ENCODE results near the gene MEF2B. TPM values are rescaled to one million over a fixed set of nuclear protein-coding genes. Genes with fewer than 3 reads are reported as not detected.
"Not testable (repeated sequence)": the region's sequence is repeated elsewhere in the genome, so short reads cannot be mapped to it uniquely, and the experiment has no call there.

MEF2B gene
- total RNA-seq, 2 experiments from 2014 or later = 2.2 to 3.6 TPM

GRCh38 chr19:19148504-19148903 is 21.6 kb downstream of the MEF2B start:
- not testable (repeated sequence) for H3K27me3 Mint-ChIP-seq (ENCODE audit: low read depth)

GRCh38 chr19:19147344-19147743 is 22.7 kb downstream of the MEF2B start:
- H3K27me3 Mint-ChIP-seq (ENCODE audit: low read depth) = no peaks in the 10 kb centered on the region
- H3K27ac Mint-ChIP-seq = no peak overlapping the region
- ATAC-seq = no peak
- H3K36me3 Mint-ChIP-seq (ENCODE audit: low read depth) = no peaks in the 10 kb centered on the region
- H3K9me3 Mint-ChIP-seq (ENCODE audit: insufficient read depth) = no peaks in the 10 kb centered on the region
- POLR2A ChIA-PET = no interaction called here
- no peak for DNase-seq
- H3K4me1 Mint-ChIP-seq (ENCODE audit: low read depth) = no peaks in the 10 kb centered on the region
- no peak overlapping the region for H3K4me3 Mint-ChIP-seq
- CTCF ChIA-PET = interaction anchor here (1.0 to 6.1 kb wide), 6 partner anchors 9 to 97 kb away, joined by 3 to 57 read pairs (median 4); no protein-coding TSS in a partner anchor

More at GRCh38 chr19:19148504-19148903, 21.6 kb downstream of the MEF2B start:
- ATAC-seq; H3K4me3 Mint-ChIP-seq; DNase-seq; H3K36me3 Mint-ChIP-seq (ENCODE audit: low read depth); H3K9me3 Mint-ChIP-seq (ENCODE audit: insufficient read depth); H3K27ac Mint-ChIP-seq; H3K4me1 Mint-ChIP-seq (ENCODE audit: low read depth); POLR2A ChIA-PET: not testable (repeated sequence)
- CTCF ChIA-PET = interaction anchor here (1.1 to 6.1 kb wide), 3 partner anchors 27 to 342 kb away, joined by 3 to 57 read pairs (median 6); no protein-coding TSS in a partner anchor

GRCh38 chr19:19146865-19147264 is 23.2 kb downstream of the MEF2B start:
- H3K4me1 Mint-ChIP-seq (ENCODE audit: low read depth) = no peaks in the 10 kb centered on the region
- H3K9me3 Mint-ChIP-seq (ENCODE audit: insufficient read depth) = no peaks in the 10 kb centered on the region
- ATAC-seq (no peak), DNase-seq (no peak)
- H3K4me3 Mint-ChIP-seq = no peak overlapping the region
- H3K27ac Mint-ChIP-seq = no peak overlapping the region
- ChIA-PET POLR2A (no interaction called here), CTCF (interaction anchor here (1.0 to 6.1 kb wide), 6 partner anchors 10 to 96 kb away, joined by 3 to 57 read pairs (median 4); no protein-coding TSS in a partner anchor)
- no peaks in the 10 kb centered on the region for H3K36me3 Mint-ChIP-seq (ENCODE audit: low read depth)
- no peaks in the 10 kb centered on the region for H3K27me3 Mint-ChIP-seq (ENCODE audit: low read depth)

GRCh38 chr19:19145684-19146608 is 24.1 kb downstream of the MEF2B start:
- H3K4me3 Mint-ChIP-seq = no peak overlapping the region
- DNase-seq (peak; percentile 90), ATAC-seq (peak; percentile 77)
- no peaks in the 10 kb centered on the region for H3K27me3 Mint-ChIP-seq (ENCODE audit: low read depth)
- no peaks in the 10 kb centered on the region for H3K4me1 Mint-ChIP-seq (ENCODE audit: low read depth)
- no peaks in the 10 kb centered on the region for H3K36me3 Mint-ChIP-seq (ENCODE audit: low read depth)
- CTCF ChIA-PET = interaction anchor here (0.6 to 6.1 kb wide), 10 partner anchors 9 to 343 kb away, joined by 3 to 57 read pairs (median 4); partner anchors contain the start of genes MEF2B and NR2C2AP
- POLR2A ChIA-PET = no interaction called here
- H3K9me3 Mint-ChIP-seq (ENCODE audit: insufficient read depth) = no peaks in the 10 kb centered on the region
- no peak overlapping the region for H3K27ac Mint-ChIP-seq

- Mint-ChIP-seq H3K9me3 (ENCODE audit: insufficient read depth) (no peaks in the 10 kb centered on the region), H3K4me1 (ENCODE audit: low read depth) (no peaks in the 10 kb centered on the region), H3K36me3 (ENCODE audit: low read depth) (no peaks in the 10 kb centered on the region), H3K4me3 (no peak overlapping the region), H3K27ac (no peak overlapping the region), H3K27me3 (ENCODE audit: low read depth) (no peaks in the 10 kb centered on the region)
- CTCF ChIA-PET = interaction anchor here (0.6 to 6.1 kb wide), 8 partner anchors 8 to 89 kb away, joined by 3 to 57 read pairs (median 4); partner anchors contain the start of genes MEF2B and NR2C2AP
- DNase-seq (no peak), ATAC-seq (no peak)
- POLR2A ChIA-PET = no interaction called here
Measured at GRCh38 chr19:19145281-19145680, 24.8 kb downstream of the MEF2B start.

GRCh38 chr19:19142347-19142746 is 27.7 kb downstream of the MEF2B start:
- CTCF ChIA-PET = interaction anchor here (1.8 kb wide), 1 partner anchor 32 kb away, joined by 5 read pairs; no protein-coding TSS in a partner anchor
- no peak overlapping the region for H3K4me3 Mint-ChIP-seq
- DNase-seq (no peak), ATAC-seq (no peak)
- peaks cover 23% of the 10 kb centered on the region for H3K4me1 Mint-ChIP-seq (ENCODE audit: low read depth)
- POLR2A ChIA-PET = no interaction called here
- no peaks in the 10 kb centered on the region for H3K36me3 Mint-ChIP-seq (ENCODE audit: low read depth)
- no peaks in the 10 kb centered on the region for H3K9me3 Mint-ChIP-seq (ENCODE audit: insufficient read depth)
- H3K27ac Mint-ChIP-seq = no peak overlapping the region
- H3K27me3 Mint-ChIP-seq (ENCODE audit: low read depth) = no peaks in the 10 kb centered on the region

GRCh38 chr19:19140476-19140875 is 29.6 kb downstream of the MEF2B start:
- Mint-ChIP-seq H3K4me1 (ENCODE audit: low read depth) (peaks cover 28% of the 10 kb centered on the region), H3K27ac (no peak overlapping the region), H3K27me3 (ENCODE audit: low read depth) (no peaks in the 10 kb centered on the region), H3K36me3 (ENCODE audit: low read depth) (no peaks in the 10 kb centered on the region), H3K9me3 (ENCODE audit: insufficient read depth) (no peaks in the 10 kb centered on the region), H3K4me3 (no peak overlapping the region)
- no peak for DNase-seq
- ChIA-PET POLR2A (no interaction called here), CTCF (interaction anchor here (0.9 to 1.8 kb wide), 5 partner anchors 34 to 89 kb away, joined by 3 to 5 read pairs (median 3); no protein-coding TSS in a partner anchor)
- no peak for ATAC-seq

- no peak overlapping the region for H3K4me3 Mint-ChIP-seq
- CTCF ChIA-PET = interaction anchor here (1.2 to 1.3 kb wide), 2 partner anchors 41 to 86 kb away, joined by 3 to 4 read pairs; no protein-coding TSS in a partner anchor
- H3K36me3 Mint-ChIP-seq (ENCODE audit: low read depth) = no peaks in the 10 kb centered on the region
- POLR2A ChIA-PET = no interaction called here
- no peak for ATAC-seq
- H3K27me3 Mint-ChIP-seq (ENCODE audit: low read depth) = no peaks in the 10 kb centered on the region
- DNase-seq = no peak
- no peaks in the 10 kb centered on the region for H3K9me3 Mint-ChIP-seq (ENCODE audit: insufficient read depth)
- H3K4me1 Mint-ChIP-seq (ENCODE audit: low read depth) = peaks cover 32% of the 10 kb centered on the region
- H3K27ac Mint-ChIP-seq = no peak overlapping the region
Measured at GRCh38 chr19:19139876-19140229, 30.2 kb downstream of the MEF2B start.

GRCh38 chr19:19138109-19138981 is 31.7 kb downstream of the MEF2B start, which contains the start of gene TMEM161A:
TSS of gene TMEM161A (minus strand) at chr19:19138478. CDS start at chr19:19138428, 50 bp downstream.
- ChIA-PET POLR2A (no interaction called here), CTCF (interaction anchor here (0.7 to 1.2 kb wide), 4 partner anchors 36 to 84 kb away, joined by 3 to 4 read pairs (median 4); no protein-coding TSS in a partner anchor)
- peak within 1 kb of the TSS; percentile 95 for H3K4me3 Mint-ChIP-seq
- peaks cover 32% of the 10 kb centered on the region for H3K4me1 Mint-ChIP-seq (ENCODE audit: low read depth)
- H3K27me3 Mint-ChIP-seq (ENCODE audit: low read depth) = no peaks in the 10 kb centered on the region
- ATAC-seq (peak; percentile 100), DNase-seq (peak; percentile 98)
- H3K36me3 Mint-ChIP-seq (ENCODE audit: low read depth) = peaks cover 4% of the 10 kb centered on the region
- H3K27ac Mint-ChIP-seq = peak within 1 kb of the TSS; percentile 97
- no peaks in the 10 kb centered on the region for H3K9me3 Mint-ChIP-seq (ENCODE audit: insufficient read depth)

- Mint-ChIP-seq H3K4me1 (ENCODE audit: low read depth) (peaks cover 32% of the 10 kb centered on the region), H3K36me3 (ENCODE audit: low read depth) (peaks cover 9% of the 10 kb centered on the region), H3K4me3 (peak overlapping the region; percentile 95), H3K9me3 (ENCODE audit: insufficient read depth) (no peaks in the 10 kb centered on the region), H3K27me3 (ENCODE audit: low read depth) (no peaks in the 10 kb centered on the region), H3K27ac (peak overlapping the region; percentile 97)
- CTCF ChIA-PET = interaction anchor here (0.6 to 1.9 kb wide), 2 partner anchors 8 to 22 kb away, joined by 3 to 6 read pairs; no protein-coding TSS in a partner anchor
- DNase-seq = no peak
- no peak for ATAC-seq
- POLR2A ChIA-PET = no interaction called here
Measured at GRCh38 chr19:19137556-19138108, 32.4 kb downstream of the MEF2B start.

GRCh38 chr19:19135713-19136112 is 34.4 kb downstream of the MEF2B start:
- CTCF ChIA-PET = interaction anchor here (1.9 kb wide), 1 partner anchor 20 kb away, joined by 6 read pairs; no protein-coding TSS in a partner anchor
- POLR2A ChIA-PET = not testable (repeated sequence)

More at GRCh38 chr19:19135713-19136112, 34.4 kb downstream of the MEF2B start:
- ATAC-seq; H3K4me3 Mint-ChIP-seq; H3K27me3 Mint-ChIP-seq (ENCODE audit: low read depth); DNase-seq; H3K27ac Mint-ChIP-seq; H3K9me3 Mint-ChIP-seq (ENCODE audit: insufficient read depth): not testable (repeated sequence)
- Mint-ChIP-seq H3K36me3 (ENCODE audit: low read depth) (peaks cover 16% of the 10 kb centered on the region), H3K4me1 (ENCODE audit: low read depth) (peaks cover 32% of the 10 kb centered on the region)

Measured in activated CD8-positive, alpha-beta T cell treated with anti-CD3 and anti-CD28 coated beads, Interleukin-2, amount 10 ng/mL, durations not matched to agents 7 days and 5 days (primary cell).